SU-DHL-6 (cell line): Measurements from ENCODE around the gene DCAF4L1.
A peak's percentile ranks its signal among the peaks of the same experiment; 100 is the strongest.

Source experiments
- H2AFZ ChIP-seq: fragments of 200-600 bp; sonication (generic); 2 replicates; pipeline ENCODE4 v1.6.1; 2014; ENCODE audit warnings: low read depth, mild to moderate bottlenecking, moderate library complexity, mixed read lengths, antibody characterized with exemption, low read length; ENCODE audit not compliant: severe bottlenecking
- H3F3A ChIP-seq: fragments of 200-600 bp; shearing (Covaris generic); 2 replicates; pipeline ENCODE4 v1.6.0; 2016; ENCODE audit warnings: antibody characterized with exemption, mild to moderate bottlenecking; ENCODE audit not compliant: insufficient read depth
- H3K27ac ChIP-seq: fragments of 200-600 bp; sonication (generic); 2 replicates; pipeline ENCODE4 v1.5.1; 2016; ENCODE audit warnings: low read depth, mild to moderate bottlenecking, low read length, moderate library complexity, mixed read lengths
- H3K27me3 ChIP-seq: fragments of 200-600 bp; sonication (generic), shearing (Covaris generic); 2 replicates; pipeline ENCODE4 v1.6.0; 2014; ENCODE audit warnings: mild to moderate bottlenecking, low read length
- H3K36me3 ChIP-seq: fragments of 200-600 bp; sonication (generic); 2 replicates; pipeline ENCODE4 v1.6.1; 2014; ENCODE audit warnings: mild to moderate bottlenecking, low read length, mixed read lengths
- H3K4me2 ChIP-seq: fragments of 300-600, 200-600 bp; shearing (Covaris generic), sonication (generic); 2 replicates; pipeline ENCODE4 v1.6.0; 2014; ENCODE audit warnings: low read length, low read depth, mild to moderate bottlenecking; ENCODE audit not compliant: poor library complexity, severe bottlenecking
- H3K4me3 ChIP-seq: fragments of 200-600 bp; sonication (generic); 2 replicates; pipeline ENCODE4 v1.5.1; 2014; ENCODE audit warnings: antibody characterized with exemption, low read length, mild to moderate bottlenecking, mixed read lengths; ENCODE audit not compliant: insufficient read depth, poor library complexity, severe bottlenecking
- H3K79me2 ChIP-seq: fragments of 200-600 bp; sonication (generic); 2 replicates; pipeline ENCODE4 v1.6.1; 2014; ENCODE audit warnings: mild to moderate bottlenecking, low read length, moderate library complexity; ENCODE audit not compliant: insufficient read depth
- H3K9ac ChIP-seq: fragments of 200-600 bp; sonication (generic); 2 replicates; pipeline ENCODE4 v1.7.0; 2014; ENCODE audit warnings: mild to moderate bottlenecking, low read length
- H3K9me2 ChIP-seq: fragments of 200-600 bp; sonication (generic); replicated peaks from 2 replicates; pipeline ENCODE4 v1.6.1; 2014; ENCODE audit warnings: low read length; ENCODE audit not compliant: insufficient read depth
- H3K9me3 ChIP-seq: fragments of 200-600 bp; sonication (generic); 2 replicates; pipeline ENCODE4 v1.6.1; 2014; ENCODE audit warnings: low read length, mixed read lengths; ENCODE audit not compliant: insufficient read depth
- H4K20me1 ChIP-seq: fragments of 200-600 bp; sonication (generic); 2 replicates; pipeline ENCODE4 v1.6.1; 2014; ENCODE audit warnings: low read depth, mild to moderate bottlenecking, antibody characterized with exemption, low read length, moderate library complexity, mixed read lengths
- CTCF ChIP-seq: fragments of 200-600 bp; sonication (generic); IDR thresholded peaks from one replicate; pipeline ENCODE4 v1.5.1; 2017; ENCODE audit warnings: antibody characterized with exemption, mild to moderate bottlenecking, low read length, moderate library complexity; ENCODE audit not compliant: insufficient read depth, poor library complexity, severe bottlenecking
- EZH2phosphoT487 ChIP-seq: fragments of 200-600 bp; sonication (generic), shearing (Covaris generic); conservative IDR thresholded peaks from 2 replicates; pipeline ENCODE4 v1.6.1; 2018; ENCODE audit warnings: mild to moderate bottlenecking, antibody characterized with exemption, low read length, moderate library complexity, mixed read lengths

Gene DCAF4L1

GRCh38 chr4:41934514-41934900 lies 47.0 kb upstream of the DCAF4L1 start:
- peaks cover 18% of the 10 kb centered on the region for H3K36me3 ChIP-seq
- H4K20me1 ChIP-seq: peaks cover 7% of the 10 kb centered on the region; the same call in 1 of the 2 replicates
- H3K27me3 ChIP-seq: no peaks in the 10 kb centered on the region
- no peak for TF ChIP-seq CTCF
- TF ChIP-seq EZH2phosphoT487: no peak
- no peaks in the 10 kb centered on the region for H3K9me2 ChIP-seq
- H3K79me2 ChIP-seq: peaks cover 45% of the 10 kb centered on the region
- peak overlapping the region; percentile 59 for H3K4me2 ChIP-seq
- peak overlapping the region; percentile 92 for H2AFZ ChIP-seq
- H3F3A ChIP-seq: no peaks in the 10 kb centered on the region; the same call in 1 of the 2 replicates
- peak overlapping the region; percentile 100 for H3K4me3 ChIP-seq
- peak overlapping the region; percentile 96; the same call in 1 of the 2 replicates for H3K9ac ChIP-seq
- H3K27ac ChIP-seq: no peak overlapping the region
- no peaks in the 10 kb centered on the region for H3K9me3 ChIP-seq

- H3F3A ChIP-seq: no peaks in the 10 kb centered on the region; the same call in 1 of the 2 replicates
- TF ChIP-seq EZH2phosphoT487 (no peak), CTCF (no peak)
- peak within 1 kb of the TSS; percentile 64 for H3K27ac ChIP-seq
- H4K20me1 ChIP-seq: peaks cover 7% of the 10 kb centered on the region; the same call in 1 of the 2 replicates
- H2AFZ ChIP-seq: peak within 1 kb of the TSS; percentile 92
- peak within 1 kb of the TSS; percentile 96 for H3K9ac ChIP-seq
- no peaks in the 10 kb centered on the region for H3K9me3 ChIP-seq
- peaks cover 51% of the 10 kb centered on the region for H3K79me2 ChIP-seq
- no peaks in the 10 kb centered on the region for H3K27me3 ChIP-seq
- H3K9me2 ChIP-seq: no peaks in the 10 kb centered on the region
- H3K4me3 ChIP-seq: peak within 1 kb of the TSS; percentile 100
- H3K36me3 ChIP-seq: peaks cover 22% of the 10 kb centered on the region
- peak within 1 kb of the TSS; percentile 59 for H3K4me2 ChIP-seq
These were observed 46.5 kb upstream of the DCAF4L1 start, which contains the start of gene TMEM33 for GRCh38 chr4:41934901-41935651. Gene TMEM33, plus strand, starts transcription at chr4:41935429. Its CDS starts 56 bp downstream, at chr4:41935485.

DNA sequence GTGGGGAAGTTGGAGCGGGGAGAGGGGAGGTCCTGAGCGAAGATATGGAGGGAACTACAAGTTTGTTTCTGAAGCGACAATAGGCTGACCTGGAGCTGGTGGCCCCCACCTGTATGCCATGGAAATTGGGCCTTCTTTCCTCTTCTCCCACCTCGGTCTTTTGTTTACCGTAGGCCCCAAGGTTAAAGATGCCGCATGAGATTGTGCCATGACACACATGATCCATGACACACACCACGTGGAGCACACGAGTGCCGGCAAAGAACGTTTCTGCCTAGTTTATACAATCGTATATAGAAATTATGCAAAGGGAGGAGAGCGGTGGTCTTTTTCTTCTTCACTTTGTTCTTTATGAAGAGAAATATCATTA lies 45.9 kb upstream of the DCAF4L1 start:
- Histone ChIP-seq H3K4me2 (peak overlapping the region; percentile 59), H4K20me1 (peaks cover 7% of the 10 kb centered on the region; the same call in 1 of the 2 replicates), H3F3A (no peaks in the 10 kb centered on the region; the same call in 1 of the 2 replicates), H2AFZ (peak overlapping the region; percentile 92), H3K27me3 (no peaks in the 10 kb centered on the region), H3K36me3 (peaks cover 22% of the 10 kb centered on the region), H3K9ac (peak overlapping the region; percentile 96), H3K4me3 (peak overlapping the region; percentile 100), H3K9me2 (no peaks in the 10 kb centered on the region), H3K9me3 (no peaks in the 10 kb centered on the region), H3K79me2 (peaks cover 54% of the 10 kb centered on the region), H3K27ac (peak overlapping the region; percentile 64)
- TF ChIP-seq EZH2phosphoT487: no peak
- no peak for TF ChIP-seq CTCF
